HFF-Myc (cell line): ENCODE measurements around the gene TLR9.
"Not testable (repeated sequence)": the region's sequence is repeated elsewhere in the genome, so short reads cannot be mapped to it uniquely, and the experiment has no call there.

Experiments used
- DNase-seq: peaks from one replicate; pipeline ENCODE4 v3.0.0-alpha.2; 2011; ENCODE audit warnings: low read depth; ENCODE audit errors: extremely low read depth
- H3K4me3 ChIP-seq: replicated peaks from 2 replicates; pipeline ENCODE4 v1.5.1; 2011; ENCODE audit warnings: low read depth, mild to moderate bottlenecking, control low read depth, low read length
- CTCF ChIP-seq: IDR thresholded peaks from 2 replicates; pipeline ENCODE4 v1.5.1; 2012; ENCODE audit warnings: mild to moderate bottlenecking, low read depth, low read length, control low read depth; ENCODE audit errors: missing control alignments

TLR9 gene

GRCh38 chr3:52181543-52181942 is 43.9 kb downstream of the TLR9 start:
- no peak for TF ChIP-seq CTCF
- no peak overlapping the region for H3K4me3 ChIP-seq
- DNase-seq: no peak

GRCh38 chr3:52178537-52178936 is 46.9 kb downstream of the TLR9 start:
- no peak for DNase-seq
- TF ChIP-seq CTCF: no peak
- no peak overlapping the region for H3K4me3 ChIP-seq

- not testable (repeated sequence) for H3K4me3 ChIP-seq, DNase-seq
Measured at GRCh38 chr3:52178126-52178525, 47.3 kb downstream of the TLR9 start.

- no peak overlapping the region for H3K4me3 ChIP-seq
- TF ChIP-seq CTCF: no peak
- no peak for DNase-seq
Measured at GRCh38 chr3:52177701-52178042, 47.8 kb downstream of the TLR9 start.

GRCh38 chr3:52176951-52177700 is 48.3 kb downstream of the TLR9 start:
- no peak for DNase-seq
- TF ChIP-seq CTCF: no peak
- H3K4me3 ChIP-seq: no peak overlapping the region

- DNase-seq: no peak
- H3K4me3 ChIP-seq: no peak overlapping the region
- TF ChIP-seq CTCF: no peak
Measured at GRCh38 chr3:52176180-52176752, 49.2 kb downstream of the TLR9 start.

- no peak for DNase-seq
- no peak overlapping the region for H3K4me3 ChIP-seq
- TF ChIP-seq CTCF: no peak
Measured at GRCh38 chr3:52175416-52176179, 49.8 kb downstream of the TLR9 start.
